HG02571 (cell line): Measurements from ENCODE around the gene FNDC11.
"Not testable (repeated sequence)": the region's sequence is repeated elsewhere in the genome, so short reads cannot be mapped to it uniquely, and the experiment has no call there.

Source experiments
- ATAC-seq: cut with Tn5 transposase; IDR thresholded peaks from one replicate; pipeline ENCODE4 v1.9.1; 2021; ENCODE audit warnings: mild to moderate bottlenecking, moderate library complexity; ENCODE audit not compliant: unreplicated experiment

Gene FNDC11

GRCh38 chr20:63553933-63554290, at the start of gene FNDC11:
TSS of gene FNDC11 (plus strand) at chr20:63554159. CDS start at chr20:63555664, 1,505 bp downstream.
- peak; percentile 39 for ATAC-seq

- ATAC-seq: no peak
These were observed 49.3 kb upstream of the FNDC11 start for GRCh38 chr20:63504642-63505041.

- no peak for ATAC-seq
These were observed 48.7 kb upstream of the FNDC11 start for GRCh38 chr20:63505281-63505680.

- ATAC-seq: no peak
These were observed 48.2 kb upstream of the FNDC11 start for GRCh38 chr20:63505723-63506122.

GRCh38 chr20:63507083-63507743, 46.7 kb upstream of the FNDC11 start:
- ATAC-seq: no peak

GRCh38 chr20:63508072-63508768, 45.7 kb upstream of the FNDC11 start:
- ATAC-seq: no peak

GRCh38 chr20:63509088-63509564, 44.8 kb upstream of the FNDC11 start:
- no peak for ATAC-seq

- ATAC-seq: no peak
These were observed 40.8 kb upstream of the FNDC11 start for GRCh38 chr20:63513207-63513606.

- ATAC-seq: not testable (repeated sequence)
These were observed 39.4 kb upstream of the FNDC11 start for GRCh38 chr20:63514520-63514919.

- no peak for ATAC-seq
These were observed 36.3 kb upstream of the FNDC11 start for GRCh38 chr20:63517376-63518309.

- ATAC-seq: no peak
These were observed 35.6 kb upstream of the FNDC11 start for GRCh38 chr20:63518351-63518861.

- ATAC-seq: no peak
These were observed 34.9 kb upstream of the FNDC11 start for GRCh38 chr20:63518946-63519667.

GRCh38 chr20:63519668-63520503, 34.1 kb upstream of the FNDC11 start:
- peak; percentile 34 for ATAC-seq

- ATAC-seq: peak; percentile 57
These were observed 33.4 kb upstream of the FNDC11 start, which contains the start of gene PPDPF for GRCh38 chr20:63520504-63520933. TSS of gene PPDPF (plus strand) at chr20:63520765. CDS start at chr20:63521309, 544 bp downstream.

GRCh38 chr20:63520934-63521601, 32.9 kb upstream of the FNDC11 start:
- peak; percentile 29 for ATAC-seq

- no peak for ATAC-seq
These were observed 32.4 kb upstream of the FNDC11 start for GRCh38 chr20:63521602-63522001.

GRCh38 chr20:63522091-63522868, 31.7 kb upstream of the FNDC11 start:
- no peak for ATAC-seq

- ATAC-seq: no peak
These were observed 30.9 kb upstream of the FNDC11 start for GRCh38 chr20:63522981-63523611.
